Mucosa of gallbladder (tissue), 1 donor: ENCODE results near the gene STK16. TPM values are rescaled to one million over a fixed set of nuclear protein-coding genes. Genes with fewer than 3 reads are reported as not detected.
A peak's percentile ranks its signal among the peaks of the same experiment; 100 is the strongest.
"Not testable (repeated sequence)": the region's sequence is repeated elsewhere in the genome, so short reads cannot be mapped to it uniquely, and the experiment has no call there.

ENCODE experiments used
- DNase-seq: peaks from one replicate; pipeline ENCODE4 v3.0.0-alpha.2; 2020; ENCODE audit warnings: low spot score
- total RNA-seq: library from RNA; stranded (reverse); gene quantifications from one replicate; pipeline ENCODE4 v1.2.1, GENCODE V29; 2021
- donor health status: DM: no; HTN: no; CAD: no.

Gene STK16
- total RNA-seq, 1 donor from 2014 or later: 27.5 TPM

DNA sequence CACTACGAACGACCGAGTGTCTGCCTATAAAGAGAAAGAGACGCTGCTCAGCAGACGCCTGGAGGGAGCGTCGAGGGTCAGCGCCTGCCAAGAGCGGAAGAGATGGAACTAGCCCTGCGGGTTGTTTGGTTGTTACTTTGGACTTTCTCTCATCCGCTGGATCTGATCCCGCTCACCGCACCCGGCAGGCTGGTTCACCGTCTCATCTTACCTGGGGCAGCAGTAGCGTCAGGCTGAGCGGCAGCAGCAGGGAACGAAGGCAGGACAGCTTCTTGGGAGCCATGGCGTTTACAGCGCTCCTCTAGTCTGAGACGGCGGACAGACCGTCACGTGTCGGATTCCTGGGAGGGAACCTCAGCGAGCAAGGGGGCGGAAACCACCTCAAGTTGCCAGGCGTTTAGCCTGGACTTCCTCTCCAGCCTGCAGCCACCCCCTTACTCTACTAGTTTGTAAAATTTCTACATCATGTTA lies 2.0 kb upstream of the STK16 start:
- peak; percentile 57 for DNase-seq

- DNase-seq: no peak
These were observed 511 bp upstream of the STK16 start for GRCh38 chr2:219244789-219245147.

GRCh38 chr2:219245899-219246230 lies 586 bp downstream of the STK16 start:
- DNase-seq: no peak

GRCh38 chr2:219246559-219246958 lies 1.3 kb downstream of the STK16 start:
- no peak for DNase-seq

- no peak for DNase-seq
These were observed 2.7 kb downstream of the STK16 start for GRCh38 chr2:219247678-219248642.

- DNase-seq: no peak
These were observed 3.5 kb downstream of the STK16 start for GRCh38 chr2:219248845-219249202.

DNA sequence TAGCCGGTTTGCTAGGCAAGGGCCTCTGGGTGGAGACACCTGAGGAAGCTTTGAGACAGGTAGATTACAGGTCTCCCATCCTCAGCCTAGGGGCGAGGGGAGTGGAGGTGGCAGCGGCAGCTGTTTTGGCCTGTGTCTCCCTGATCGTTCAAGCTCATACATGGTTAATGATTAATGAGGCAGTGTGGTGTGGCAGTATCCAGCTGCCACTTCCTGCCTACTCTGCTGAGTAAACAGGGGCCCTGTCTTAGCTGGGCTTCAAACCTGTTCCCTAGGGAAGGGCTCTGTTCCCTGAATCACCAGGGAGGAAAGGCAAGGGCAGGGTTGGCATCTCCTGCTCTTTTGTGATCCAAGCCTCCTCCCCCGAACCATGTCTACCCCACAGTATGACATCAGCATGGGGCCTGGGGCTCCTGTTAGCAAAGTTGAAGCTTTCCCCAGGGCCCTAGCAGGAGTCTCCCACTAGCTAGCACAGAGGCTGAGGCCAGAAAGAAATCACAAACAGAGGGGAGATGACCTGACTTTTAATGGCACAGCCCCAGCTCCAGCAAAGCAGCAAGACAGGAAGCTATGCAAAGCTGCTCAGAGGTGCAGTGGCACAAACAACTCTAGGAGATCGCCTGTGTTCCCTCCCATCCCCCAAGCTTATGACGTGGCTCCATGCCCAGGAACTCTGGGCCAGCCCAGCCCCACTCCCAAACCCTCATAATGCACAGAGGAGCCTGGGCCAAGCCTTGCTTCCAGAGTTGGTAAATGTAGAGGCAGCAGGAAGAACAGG lies 4.1 kb downstream of the STK16 start:
- DNase-seq: peak; percentile 87

- no peak for DNase-seq
These were observed 4.9 kb downstream of the STK16 start for GRCh38 chr2:219250049-219250781.

DNA sequence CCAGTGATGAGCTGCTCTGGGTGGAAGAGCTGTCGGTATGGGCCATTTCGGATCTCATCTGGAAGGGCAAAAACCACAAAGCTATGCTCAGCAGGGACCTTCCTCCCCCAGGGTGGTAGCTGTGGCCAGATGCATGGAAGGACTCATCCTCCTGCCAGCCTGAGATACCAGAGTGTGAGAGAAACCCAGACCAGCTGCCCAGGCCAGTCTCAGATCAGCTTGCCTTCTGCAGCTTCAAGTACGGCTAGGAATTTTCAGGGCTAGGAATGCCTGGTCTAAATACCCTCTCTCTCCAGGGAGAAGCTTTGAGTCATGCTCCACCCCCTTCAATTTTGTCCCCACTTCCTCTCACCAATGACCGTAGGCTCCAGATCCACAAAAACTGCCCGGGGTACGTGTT lies 6.4 kb downstream of the STK16 start:
- DNase-seq: no peak

DNA sequence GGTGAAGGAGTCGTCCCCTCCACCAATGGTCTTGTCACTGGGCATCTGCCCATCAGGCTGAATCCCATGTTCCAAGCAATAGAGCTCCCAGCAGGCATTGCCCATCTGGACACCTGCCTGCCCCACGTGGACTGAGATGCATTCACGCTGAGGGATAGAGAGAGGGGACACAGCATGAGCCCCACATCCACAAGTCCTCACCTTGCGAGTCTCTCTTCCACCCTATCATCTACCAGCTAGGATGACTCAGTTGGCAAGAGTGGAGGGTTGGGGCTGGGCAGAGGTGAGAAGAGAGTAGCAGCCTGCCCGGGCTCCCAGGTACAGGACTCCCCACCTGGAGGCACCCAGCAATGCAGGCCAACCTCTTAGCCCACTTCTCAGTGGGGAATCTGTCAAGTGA lies 6.8 kb downstream of the STK16 start:
- DNase-seq: no peak

- DNase-seq: no peak
These were observed 7.3 kb downstream of the STK16 start for GRCh38 chr2:219252570-219252899.

- peak; percentile 16 for DNase-seq
These were observed 7.8 kb downstream of the STK16 start, which contains the start of gene TUBA4B for GRCh38 chr2:219252900-219253752. TSS of gene TUBA4B (plus strand) at chr2:219253243. CDS start at chr2:219253408, 165 bp downstream.

DNA sequence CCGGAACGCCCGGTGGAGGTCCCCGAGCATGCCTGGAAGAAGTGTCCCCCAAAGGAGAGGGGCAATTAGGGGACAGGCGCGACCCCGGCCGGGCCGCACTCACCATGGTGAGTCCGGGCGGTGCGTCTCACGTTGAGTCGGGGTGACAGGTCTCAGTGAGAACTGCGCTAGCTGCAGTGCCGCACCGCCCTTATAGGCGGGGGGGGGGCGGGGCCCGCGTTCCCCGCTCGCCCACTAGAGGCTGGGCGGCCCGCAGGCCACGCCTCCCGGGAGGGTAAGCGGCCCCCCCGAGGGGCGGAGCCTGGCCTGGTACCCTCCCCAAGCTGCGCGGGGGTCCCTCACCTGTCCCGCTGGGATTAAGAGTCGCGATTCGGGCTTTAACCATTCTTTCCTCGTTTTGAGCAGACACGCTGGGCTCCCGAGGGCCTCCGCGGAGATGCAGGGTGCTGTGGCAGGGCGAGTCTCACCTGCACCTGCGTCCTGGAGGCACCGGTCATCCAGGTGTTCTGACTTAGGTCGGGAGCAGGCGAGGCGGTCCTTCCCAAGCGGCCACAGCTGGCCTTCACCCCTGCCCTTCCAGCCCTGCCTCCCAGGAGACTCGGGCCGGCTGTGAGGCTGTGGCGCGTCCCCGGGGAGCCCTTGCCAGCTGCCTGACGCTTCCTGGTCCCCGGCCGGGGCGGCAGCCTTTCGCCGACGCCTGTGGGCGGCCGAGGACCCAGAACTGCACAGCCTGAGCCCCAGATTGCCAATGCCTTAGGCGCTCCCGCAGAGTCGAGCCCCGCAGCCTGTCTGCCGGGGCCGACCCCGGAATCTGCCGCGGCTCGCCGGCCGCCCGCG lies 8.7 kb downstream of the STK16 start, which contains the start of gene TUBA4A:
TSS of gene TUBA4A (minus strand) at position 166 of the 837 bp plus-strand sequence. CDS start at position 106, 60 bp downstream.
- peak; percentile 87 for DNase-seq

- no peak for DNase-seq
These were observed 9.4 kb downstream of the STK16 start for GRCh38 chr2:219254590-219255201.

- DNase-seq: not testable (repeated sequence)
These were observed 13.7 kb downstream of the STK16 start for GRCh38 chr2:219258942-219259341.

- DNase-seq: no peak
These were observed 16.0 kb downstream of the STK16 start for GRCh38 chr2:219261024-219261855.

- no peak for DNase-seq
These were observed 21.0 kb downstream of the STK16 start for GRCh38 chr2:219266232-219266631.

- DNase-seq: no peak
These were observed 21.6 kb downstream of the STK16 start for GRCh38 chr2:219266886-219267285.

DNA sequence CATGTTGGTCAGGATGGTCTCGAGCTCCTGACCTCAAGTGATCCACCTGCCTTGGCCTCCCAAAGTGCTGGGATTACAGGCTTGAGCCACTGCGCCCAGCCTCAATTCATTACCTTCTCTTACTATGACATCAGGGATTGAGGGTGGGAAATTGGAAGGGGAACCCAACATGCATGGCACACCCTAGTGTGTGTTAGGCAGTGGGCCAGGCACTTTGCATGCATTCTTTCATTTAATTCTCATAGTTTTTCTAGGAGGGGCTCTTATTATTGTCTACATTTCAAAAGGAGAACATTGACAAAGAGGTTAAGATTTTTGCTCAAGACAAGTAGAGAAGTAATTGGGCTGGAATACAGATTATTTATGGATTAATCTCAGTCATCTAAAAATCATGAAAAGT lies 23.0 kb downstream of the STK16 start:
- DNase-seq: no peak
